PFSK-1 (cell line): ENCODE data around the gene TMEM175.

Source experiments
- FOXP2 ChIP-seq: optimal IDR thresholded peaks from 2 replicates; pipeline ENCODE3; 2011; ENCODE audit warnings: borderline replicate concordance, control low read depth, inconsistent platforms; ENCODE audit not compliant: insufficient read depth; ENCODE audit errors: extremely low read length, extremely low read depth
- POLR2AphosphoS5 ChIP-seq: IDR thresholded peaks from 2 replicates; pipeline ENCODE4 v1.6.1; 2012; ENCODE audit warnings: low read depth, mild to moderate bottlenecking, control low read depth, low read length, moderate library complexity
- REST ChIP-seq, 2 experiments: IDR thresholded peaks; 2 replicates each; pipeline versions ENCODE4 v1.6.1 to v1.8.0; 2011 to 2012; ENCODE audit warnings: low read depth in 2 of 2, low read length in 2 of 2, control low read depth in 1 of 2, inconsistent platforms in 1 of 2, mild to moderate bottlenecking in 1 of 2, moderate library complexity in 1 of 2; ENCODE audit not compliant: insufficient read depth in 1 of 2
- SIN3A ChIP-seq: IDR thresholded peaks from 2 replicates; pipeline ENCODE4 v1.6.1; 2012; ENCODE audit warnings: mild to moderate bottlenecking, low read length, moderate library complexity, borderline replicate concordance; ENCODE audit not compliant: insufficient read depth
- TAF1 ChIP-seq: IDR thresholded peaks from 2 replicates; pipeline ENCODE4 v1.6.1; 2012; ENCODE audit warnings: low read length, control low read depth, borderline replicate concordance; ENCODE audit not compliant: insufficient read depth

TMEM175 gene

GRCh38 chr4:995311-996026 lies 63.2 kb downstream of the TMEM175 start:
- TF ChIP-seq TAF1 (no peak), POLR2AphosphoS5 (no peak), REST (IDR thresholded peaks at IDR 0.05; ENCODE audit: insufficient read depth in 1 of 2, low read depth in 2 of 2, low read length in 2 of 2) (no peak), FOXP2 (no peak), SIN3A (no peak)

- TF ChIP-seq FOXP2 (no peak), SIN3A (no peak), TAF1 (no peak), REST (IDR thresholded peaks at IDR 0.05; ENCODE audit: insufficient read depth in 1 of 2, low read depth in 2 of 2, low read length in 2 of 2) (no peak), POLR2AphosphoS5 (no peak)
Observed at GRCh38 chr4:996030-996996, 64.1 kb downstream of the TMEM175 start.

- TF ChIP-seq FOXP2 (no peak), TAF1 (no peak), REST (IDR thresholded peaks at IDR 0.05; ENCODE audit: insufficient read depth in 1 of 2, low read depth in 2 of 2, low read length in 2 of 2) (no peak), POLR2AphosphoS5 (no peak), SIN3A (no peak)
Observed at GRCh38 chr4:996997-997374, 64.7 kb downstream of the TMEM175 start.

- TF ChIP-seq FOXP2 (no peak), REST (IDR thresholded peaks at IDR 0.05; ENCODE audit: insufficient read depth in 1 of 2, low read depth in 2 of 2, low read length in 2 of 2) (no peak), POLR2AphosphoS5 (no peak), TAF1 (no peak), SIN3A (no peak)
Observed at GRCh38 chr4:997375-998071, 65.3 kb downstream of the TMEM175 start.
